HepG2 (cell line): ENCODE results near the gene CYB561. TPM values are rescaled to one million over a fixed set of nuclear protein-coding genes. Genes with fewer than 3 reads are reported as not detected.

ENCODE experiments used
- ATAC-seq: fragments of 200-7000 bp; cut with Tn5 transposase; 3 replicates; pipeline ENCODE4 v1.9.1; 2020; ENCODE audit warnings: mild to moderate bottlenecking, moderate library complexity
- BruUV-seq: library from RNA; stranded (reverse); fragments of 400-500 nt; replicated peaks from 2 replicates; lab custom pipeline; 2021; lab: Mats Ljungman, UMichigan
- CTCF ChIA-PET: fragments of 300-600 bp; formaldehyde crosslinking; extraction: SDS; loops from one replicate; lab custom pipeline; 2021; ENCODE audit warnings: low total read pairs, inconsistent platforms, low intra/inter-chr PET ratio; lab: Yijun Ruan, JAX
- POLR2A ChIA-PET: fragments of 350-600 bp; sonication (Branson Sonifier 250); formaldehyde crosslinking; loops from one replicate; lab custom pipeline; 2020; ENCODE audit warnings: antibody characterized with exemption, inconsistent platforms; lab: Yijun Ruan, JAX
- DNase-seq: peaks from one replicate; pipeline ENCODE4 v3.0.0-alpha.2; 2015; ENCODE audit warnings: low spot score
- FAIRE-seq: peaks from 3 replicates; lab custom pipeline; 2011; peaks lifted over from hg19 to GRCh38; lab: Jason Lieb, UNC
- H2AFZ ChIP-seq: one replicate; pipeline ENCODE4 v1.6.1; 2011; ENCODE audit warnings: low read length, inconsistent platforms
- H3K27ac ChIP-seq: fragments of 300-600 bp; 3 replicates; pipeline ENCODE4 v1.8.0; 2011; ENCODE audit warnings: mixed run types, mild to moderate bottlenecking, mixed read lengths, low read length, inconsistent platforms; ENCODE audit not compliant: insufficient read depth; ENCODE audit errors: extremely low read length
- H3K27me3 ChIP-seq, 2 experiments: fragments of 200-600 bp in 1 of 2; 2 replicates in 1 of 2; 3 replicates in 1 of 2; pipeline versions ENCODE4 v1.6.0 to v1.8.0; 2011; ENCODE audit warnings: low read length in 2 of 2, mild to moderate bottlenecking in 2 of 2, moderate library complexity in 2 of 2, inconsistent platforms in 1 of 2; ENCODE audit not compliant: insufficient read depth in 2 of 2, control insufficient read depth in 1 of 2
- H3K36me3 ChIP-seq, 2 experiments: fragments of 200-600 bp in 1 of 2; replicated peaks in 1 of 2; 2 replicates in 1 of 2; 3 replicates in 1 of 2; pipeline versions ENCODE4 v1.5.1 to v1.8.0; 2011; ENCODE audit warnings: low read length in 2 of 2, inconsistent platforms in 1 of 2; ENCODE audit not compliant: insufficient read depth in 2 of 2, control insufficient read depth in 1 of 2
- H3K4me1 ChIP-seq: 2 replicates; pipeline ENCODE4 v1.5.1; 2012; ENCODE audit warnings: low read length, inconsistent platforms; ENCODE audit not compliant: insufficient read depth
- H3K4me2 ChIP-seq: 2 replicates; pipeline ENCODE4 v1.6.0; 2011; ENCODE audit warnings: low read depth, low read length, inconsistent platforms
- H3K4me3 ChIP-seq, 3 experiments: fragments of 200-600 bp in 1 of 3; sonication (generic), shearing (Covaris generic) in 1 of 3; replicated peaks in 1 of 3; 2 replicates each; pipeline ENCODE4 v1.5.1; 2011 to 2016; ENCODE audit warnings: low read length in 3 of 3, inconsistent platforms in 2 of 3, low read depth in 2 of 3, mild to moderate bottlenecking in 2 of 3, control low read depth in 1 of 3, mixed read lengths in 1 of 3; ENCODE audit not compliant: insufficient read depth in 1 of 3
- H3K79me2 ChIP-seq: one replicate; pipeline ENCODE4 v1.6.1; 2011; ENCODE audit warnings: low read length, inconsistent platforms; ENCODE audit not compliant: insufficient read depth
- H3K9ac ChIP-seq: 2 replicates; pipeline ENCODE4 v1.6.0; 2011; ENCODE audit warnings: mild to moderate bottlenecking, low read depth, low read length, inconsistent platforms; ENCODE audit not compliant: insufficient read depth
- H3K9me3 ChIP-seq: 2 replicates; pipeline ENCODE4 v1.5.1; 2012; ENCODE audit warnings: mild to moderate bottlenecking, low read length
- H4K20me1 ChIP-seq: 2 replicates; pipeline ENCODE4 v1.6.0; 2011; ENCODE audit warnings: inconsistent platforms, mild to moderate bottlenecking, low read length, moderate library complexity; ENCODE audit not compliant: insufficient read depth
- ELF1 ChIP-seq: sonication (generic); formaldehyde crosslinking; IDR thresholded peaks from 2 replicates; pipeline ENCODE4 v1.4.0; 2020; ENCODE audit warnings: missing genetic modification reagents
- ESRRA ChIP-seq: sonication (generic); formaldehyde crosslinking; IDR thresholded peaks from 2 replicates; pipeline ENCODE4 v1.5.1; 2020; ENCODE audit warnings: mild to moderate bottlenecking, low read depth, missing genetic modification reagents
- HNRNPL ChIP-seq: fragments of 200-400 bp; formaldehyde crosslinking; IDR thresholded peaks from 2 replicates; pipeline ENCODE4 v1.6.1; 2017; ENCODE audit warnings: mild to moderate bottlenecking, low read depth, low read length
- MAFF ChIP-seq: IDR thresholded peaks from 2 replicates; pipeline ENCODE4 v1.6.1; 2011; ENCODE audit warnings: low read depth, low read length, improper control_type of control experiment
- NR1H2 ChIP-seq: sonication (generic); formaldehyde crosslinking; IDR thresholded peaks from 2 replicates; pipeline ENCODE4 v1.8.1; 2022; ENCODE audit warnings: low read depth, missing genetic modification reagents, borderline replicate concordance
- TCF12 ChIP-seq, 2 experiments: fragments of 450-650 bp in 1 of 2; sonication (generic) in 1 of 2; formaldehyde crosslinking in 1 of 2; IDR thresholded peaks; 2 replicates each; pipeline versions ENCODE4 v1.6.1 to v1.8.0; 2017 to 2022; ENCODE audit warnings: antibody characterized with exemption in 1 of 2, mild to moderate bottlenecking in 1 of 2, missing genetic modification reagents in 1 of 2, moderate library complexity in 1 of 2
- ZFP90 ChIP-seq: sonication (generic); formaldehyde crosslinking; IDR thresholded peaks from 2 replicates; pipeline ENCODE4 v1.8.0; 2022; ENCODE audit warnings: missing genetic modification reagents, mild to moderate bottlenecking, inconsistent platforms, borderline replicate concordance
- WGBS: methylation state at CpG from one replicate; pipeline ENCODE4 v1.1.6; 2017; ENCODE audit warnings: low lambda C conversion rate; 5-methylcytosine and 5-hydroxymethylcytosine counted together
- in situ Hi-C: cut with HindIII; loops from 2 replicates; pipeline ENCODE4 v1.10.0; 2017; ENCODE audit warnings: low pct_unique_long_range_greater_than_20kb; ENCODE audit not compliant: extremely low pct_ligation_motif_present
- intact Hi-C: fragments of 100-400 bp; cut with micrococcal nuclease; formaldehyde crosslinking; loops from one replicate; pipeline ENCODE4 v1.10.0; 2022; ENCODE audit not compliant: unreplicated experiment
- polyA plus RNA-seq, 8 experiments: library from polyadenylated mRNA; depleted of rRNA in 3 of 8; stranded (reverse) in 7 of 8; unstranded in 1 of 8; fragments of >200 nt; fragmentation: Illumina TruSeq in 4 of 8; extraction: Trizol in 4 of 8; gene quantifications; 2 replicates each; pipeline versions ENCODE4 v1.2.1 to v1.2.3, GENCODE V29; 2011 to 2016; ENCODE audit warnings: low read depth in 4 of 8, missing spikeins in 1 of 8, mixed read lengths in 1 of 8; ENCODE audit not compliant: insufficient read depth in 1 of 8
- total RNA-seq, 5 experiments: library from RNA; depleted of rRNA; stranded (reverse); fragments of >200 nt; fragmentation: Illumina TruSeq; extraction: Trizol; gene quantifications; 2 replicates each; pipeline ENCODE4 v1.2.3, GENCODE V29; 2016; ENCODE audit warnings: low read depth in 1 of 5
- TF ChIP-seq, protein P1 (sequence below): sonication (generic); formaldehyde crosslinking; IDR thresholded peaks from 2 replicates; pipeline ENCODE4 v1.5.0; 2020; ENCODE audit warnings: mild to moderate bottlenecking, missing genetic modification reagents, moderate library complexity

The CYB561 gene
- total and polyA plus RNA-seq, 2 of the 13 experiments (the other 11 are each of a cell fraction or from before 2014, with no cell fraction given) = 1.5 to 6.7 TPM

DNA sequence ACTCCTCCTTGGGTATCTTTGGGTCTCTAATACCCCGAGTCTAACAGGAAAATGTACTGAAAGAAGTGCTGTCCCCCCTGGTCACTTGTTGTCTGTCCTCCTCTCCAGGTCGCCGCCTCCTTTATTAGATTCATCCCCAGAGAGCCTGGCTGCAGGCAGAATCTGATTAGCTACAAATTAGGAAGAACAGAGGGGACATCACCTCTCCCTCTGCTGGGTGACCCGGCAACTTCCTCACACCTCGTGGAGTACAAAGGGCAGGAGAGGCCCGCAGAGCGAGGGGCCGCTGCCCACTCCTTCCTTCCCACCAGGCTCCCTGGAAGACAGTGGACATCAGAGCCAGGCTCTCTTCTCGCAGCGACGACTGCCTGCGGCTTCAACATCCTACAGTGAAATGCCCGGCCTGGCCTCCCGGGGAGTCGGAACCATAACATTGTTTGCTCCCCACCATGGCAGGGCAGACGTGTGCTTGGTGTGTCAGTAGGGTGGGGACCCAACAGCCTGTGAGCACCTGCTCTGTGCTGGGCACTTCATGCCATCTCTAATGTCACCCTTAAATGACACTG is 5.3 kb downstream of the CYB561 start:
- in situ Hi-C loops (no loop called here), intact Hi-C loops (no loop called here)
- CTCF ChIA-PET = no interaction called here
- DNase-seq (no peak), ATAC-seq (no peak), FAIRE-seq (no peak)
- Histone ChIP-seq H3K27me3 (peaks cover 1 to 27% of the 10 kb centered on the region in 2 experiments; a peak in 2 of 5 replicates), H2AFZ (no peak overlapping the region), H3K9ac (no peak overlapping the region), H3K79me2 (no peaks in the 10 kb centered on the region), H3K4me3 (no peak overlapping the region), H3K27ac (no peak overlapping the region), H4K20me1 (no peaks in the 10 kb centered on the region), H3K4me2 (no peak overlapping the region), H3K9me3 (no peaks in the 10 kb centered on the region), H3K36me3 (no peaks in the 10 kb centered on the region), H3K4me1 (peaks cover 20% of the 10 kb centered on the region)
- POLR2A ChIA-PET = no interaction called here
- TF ChIP-seq TCF12 (IDR thresholded peaks at IDR 0.05) (no peak), TCF12 (CRISPR knock-in tag; IDR thresholded peaks at IDR 0.05) (0 out of 2 replicates have a peak, but pooled peaks have one; percentile 32), ELF1 (CRISPR knock-in tag) (no peak), MAFF (no peak), ESRRA (no peak), NR1H2 (no peak)
- 40% methylated on average over 10 of the region's 16 CpGs for WGBS
- no TSS peak for BruUV-seq

DNA sequence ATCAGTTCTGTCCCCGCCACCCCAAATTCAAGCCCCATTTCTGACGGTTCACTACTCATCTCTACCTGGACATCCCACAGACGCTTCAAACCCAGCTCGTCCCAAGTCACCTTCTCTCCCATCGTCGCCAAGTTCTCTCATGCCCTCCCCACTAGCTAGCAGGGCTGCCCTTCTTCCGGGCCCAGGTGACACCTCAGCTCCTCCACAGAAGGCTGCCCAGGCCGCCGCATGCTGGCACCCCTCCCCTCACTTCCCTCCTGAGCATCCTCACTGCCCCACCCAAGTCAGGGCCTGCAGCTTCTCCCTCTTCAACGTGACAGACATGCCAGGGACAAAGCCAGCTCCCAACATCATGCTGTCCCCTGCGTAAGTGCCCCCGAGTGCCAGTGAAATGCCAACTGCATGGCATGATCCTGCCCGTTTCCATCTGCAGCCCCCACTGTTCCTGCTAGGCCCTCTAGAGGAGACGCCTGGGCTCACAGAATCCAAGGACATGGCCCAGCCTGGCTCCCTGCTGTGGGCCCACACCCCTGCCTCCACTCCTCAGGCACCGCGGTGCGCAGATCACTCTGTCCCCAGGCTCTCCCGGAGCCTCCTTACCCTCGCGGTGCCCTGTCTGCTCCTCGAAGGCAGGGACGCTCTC is 5.9 kb downstream of the CYB561 start:
- Histone ChIP-seq H3K9ac (no peak overlapping the region), H3K9me3 (no peaks in the 10 kb centered on the region), H3K27ac (no peak overlapping the region), H3K4me2 (no peak overlapping the region), H3K4me1 (peaks cover 21% of the 10 kb centered on the region), H3K27me3 (peaks cover 1 to 23% of the 10 kb centered on the region in 2 experiments; a peak in 2 of 5 replicates), H3K36me3 (no peaks in the 10 kb centered on the region), H2AFZ (no peak overlapping the region), H3K4me3 (no peak overlapping the region), H4K20me1 (no peaks in the 10 kb centered on the region), H3K79me2 (no peaks in the 10 kb centered on the region)
- CTCF ChIA-PET = no interaction called here
- POLR2A ChIA-PET = no interaction called here
- TF ChIP-seq, protein P1, sequence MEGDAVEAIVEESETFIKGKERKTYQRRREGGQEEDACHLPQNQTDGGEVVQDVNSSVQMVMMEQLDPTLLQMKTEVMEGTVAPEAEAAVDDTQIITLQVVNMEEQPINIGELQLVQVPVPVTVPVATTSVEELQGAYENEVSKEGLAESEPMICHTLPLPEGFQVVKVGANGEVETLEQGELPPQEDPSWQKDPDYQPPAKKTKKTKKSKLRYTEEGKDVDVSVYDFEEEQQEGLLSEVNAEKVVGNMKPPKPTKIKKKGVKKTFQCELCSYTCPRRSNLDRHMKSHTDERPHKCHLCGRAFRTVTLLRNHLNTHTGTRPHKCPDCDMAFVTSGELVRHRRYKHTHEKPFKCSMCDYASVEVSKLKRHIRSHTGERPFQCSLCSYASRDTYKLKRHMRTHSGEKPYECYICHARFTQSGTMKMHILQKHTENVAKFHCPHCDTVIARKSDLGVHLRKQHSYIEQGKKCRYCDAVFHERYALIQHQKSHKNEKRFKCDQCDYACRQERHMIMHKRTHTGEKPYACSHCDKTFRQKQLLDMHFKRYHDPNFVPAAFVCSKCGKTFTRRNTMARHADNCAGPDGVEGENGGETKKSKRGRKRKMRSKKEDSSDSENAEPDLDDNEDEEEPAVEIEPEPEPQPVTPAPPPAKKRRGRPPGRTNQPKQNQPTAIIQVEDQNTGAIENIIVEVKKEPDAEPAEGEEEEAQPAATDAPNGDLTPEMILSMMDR (CRISPR knock-in tag) = peak; percentile 18; the same call in 1 of the 2 replicates
- no peak for TF ChIP-seq ZFP90 (CRISPR knock-in tag)
- TF ChIP-seq HNRNPL = peak; percentile 82
- no peak for FAIRE-seq
- no TSS peak for BruUV-seq
- WGBS = 60% methylated on average over 22 of the region's 22 CpGs
- no peak for DNase-seq
- in situ Hi-C loops (no loop called here), intact Hi-C loops (no loop called here)
- peak; percentile 22 for ATAC-seq
